H1 (cell line): Measurements from ENCODE around the gene PLCB4. TPM values are rescaled to one million over a fixed set of nuclear protein-coding genes. Genes with fewer than 3 reads are reported as not detected.

Experiments
- BRCA1 ChIP-seq: IDR thresholded peaks from 2 replicates; pipeline ENCODE4 v1.6.1; 2012; ENCODE audit warnings: low read depth, low read length, improper control_type of control experiment
- CHD1 ChIP-seq: IDR thresholded peaks from 2 replicates; pipeline ENCODE4 v1.6.1; 2012; ENCODE audit warnings: low read depth, low read length, improper control_type of control experiment
- KDM4A ChIP-seq: IDR thresholded peaks from one replicate; pipeline ENCODE4 v1.7.1; 2012; ENCODE audit warnings: low read depth, mild to moderate bottlenecking, moderate library complexity, low read length, inconsistent platforms; ENCODE audit not compliant: severe bottlenecking
- POLR2AphosphoS5 ChIP-seq: IDR thresholded peaks from 2 replicates; pipeline ENCODE4 v1.6.1; 2011; ENCODE audit warnings: low read depth, low read length
- SAP30 ChIP-seq: fragments of 300-600 bp; sonication (generic); IDR thresholded peaks from 2 replicates; pipeline ENCODE4 v1.7.1; 2012; ENCODE audit warnings: low read length, moderate library complexity, mild to moderate bottlenecking, inconsistent platforms; ENCODE audit not compliant: insufficient read depth, insufficient replicate concordance
- YY1 ChIP-seq: IDR thresholded peaks from 2 replicates; pipeline ENCODE4 v1.6.1; 2011; ENCODE audit warnings: low read depth, mild to moderate bottlenecking, low read length
- polyA plus RNA-seq, 7 experiments: library from polyadenylated mRNA; depleted of rRNA in 3 of 7; stranded (reverse) in 5 of 7; unstranded in 2 of 7; fragments of >200 nt in 5 of 7; fragments of 200-250 nt in 2 of 7; gene quantifications; 1 replicate in 5 of 7; 2 replicates in 1 of 7; 4 replicates in 1 of 7; pipeline versions ENCODE4 v1.2.1 to v1.2.3, GENCODE V29; 2011 to 2013; ENCODE audit warnings: missing spikeins in 2 of 7, mixed read lengths in 2 of 7
- total RNA-seq: library from RNA; stranded (reverse); fragmentation: NEBNext Ultra II Directional; extraction: Animal tissue kit (Norgen Biotek cat#: 25700); gene quantifications from 2 replicates; pipeline ENCODE4 v1.2.1, GENCODE V29; 2021

Gene PLCB4
- total and polyA plus RNA-seq, 2 of the 8 experiments (the other 6 are each of a cell fraction or from before 2014, with no cell fraction given), result 3.2 to 14.1 TPM

- TF ChIP-seq KDM4A (no peak), SAP30 (no peak), BRCA1 (no peak), YY1 (no peak), POLR2AphosphoS5 (no peak), CHD1 (no peak)
Observed at GRCh38 chr20:9415426-9415825, 346.5 kb downstream of the PLCB4 start (continued).
